HG03175 (cell line): ENCODE measurements around the gene GBF1.

Experiments
- ATAC-seq: cut with Tn5 transposase; IDR thresholded peaks from one replicate; pipeline ENCODE4 v1.9.1; 2021; ENCODE audit warnings: mild to moderate bottlenecking, moderate library complexity; ENCODE audit not compliant: unreplicated experiment

GBF1 gene

GRCh38 chr10:102405108-102405571 is 159.8 kb downstream of the GBF1 start:
- ATAC-seq, result no peak

GRCh38 chr10:102405632-102406031 is 160.3 kb downstream of the GBF1 start:
- no peak for ATAC-seq

- ATAC-seq, result no peak
These were observed 161.5 kb downstream of the GBF1 start for GRCh38 chr10:102406815-102407214.

DNA sequence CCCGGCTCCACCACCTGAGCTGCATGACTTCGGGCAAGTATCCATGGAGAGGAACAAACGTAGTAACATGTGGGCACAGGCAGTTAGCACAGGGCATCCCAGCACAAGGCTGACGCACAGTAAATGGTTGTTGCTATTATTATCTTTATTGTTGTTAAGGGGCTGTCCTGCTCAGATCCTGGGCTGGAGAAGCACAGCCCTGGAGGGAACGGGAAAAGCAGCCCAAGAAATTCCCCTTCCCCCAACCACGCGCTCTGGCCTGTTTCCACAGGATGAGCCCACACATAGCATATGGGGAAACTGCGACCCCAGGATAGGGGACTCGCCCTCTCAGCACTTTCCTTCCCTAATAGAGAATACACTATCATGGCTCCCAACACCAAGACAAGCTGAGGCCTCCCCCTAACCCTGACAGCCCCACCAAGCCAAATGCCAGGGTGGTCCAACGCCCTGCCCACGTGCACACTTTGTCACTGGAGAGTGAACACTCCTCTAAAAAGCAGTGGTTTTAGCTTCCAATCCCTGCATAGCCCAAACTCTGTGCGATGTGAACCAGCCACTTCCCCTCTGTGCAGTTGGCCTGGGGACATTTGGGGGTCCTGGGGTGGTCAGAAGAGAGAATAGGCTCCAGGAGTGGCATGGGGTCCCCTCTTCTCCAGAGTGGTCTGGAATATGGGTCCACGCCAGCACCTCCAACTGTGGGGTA is 162.2 kb downstream of the GBF1 start:
- ATAC-seq, result no peak

DNA sequence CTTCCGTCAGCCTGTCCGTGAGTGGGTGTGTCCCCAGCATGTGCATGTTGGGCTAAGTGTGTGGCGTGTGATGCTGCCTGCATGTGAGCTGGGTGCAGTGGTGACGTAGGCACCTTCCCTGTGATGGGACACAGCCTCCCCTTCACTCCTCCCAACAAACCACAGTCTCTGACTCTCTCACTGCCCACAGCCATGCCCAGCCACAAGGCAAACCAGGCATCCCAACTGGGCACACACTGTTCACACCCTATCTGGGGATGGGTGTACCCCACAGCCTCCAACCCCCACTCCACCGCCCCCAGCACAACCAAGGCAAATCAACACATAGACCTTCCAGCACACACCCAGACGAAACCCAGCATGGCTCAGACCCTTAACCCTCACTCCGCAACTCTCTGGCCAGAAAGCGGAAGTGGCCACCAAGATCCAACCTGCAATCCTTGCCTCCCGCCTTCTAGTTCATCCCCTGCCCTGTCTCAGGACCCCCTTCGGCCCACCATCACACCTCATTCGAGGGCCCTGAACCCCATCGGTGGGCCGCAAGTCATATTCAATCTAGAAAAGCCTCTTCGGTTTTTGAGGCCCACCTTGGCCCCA is 162.9 kb downstream of the GBF1 start:
- no peak for ATAC-seq

DNA sequence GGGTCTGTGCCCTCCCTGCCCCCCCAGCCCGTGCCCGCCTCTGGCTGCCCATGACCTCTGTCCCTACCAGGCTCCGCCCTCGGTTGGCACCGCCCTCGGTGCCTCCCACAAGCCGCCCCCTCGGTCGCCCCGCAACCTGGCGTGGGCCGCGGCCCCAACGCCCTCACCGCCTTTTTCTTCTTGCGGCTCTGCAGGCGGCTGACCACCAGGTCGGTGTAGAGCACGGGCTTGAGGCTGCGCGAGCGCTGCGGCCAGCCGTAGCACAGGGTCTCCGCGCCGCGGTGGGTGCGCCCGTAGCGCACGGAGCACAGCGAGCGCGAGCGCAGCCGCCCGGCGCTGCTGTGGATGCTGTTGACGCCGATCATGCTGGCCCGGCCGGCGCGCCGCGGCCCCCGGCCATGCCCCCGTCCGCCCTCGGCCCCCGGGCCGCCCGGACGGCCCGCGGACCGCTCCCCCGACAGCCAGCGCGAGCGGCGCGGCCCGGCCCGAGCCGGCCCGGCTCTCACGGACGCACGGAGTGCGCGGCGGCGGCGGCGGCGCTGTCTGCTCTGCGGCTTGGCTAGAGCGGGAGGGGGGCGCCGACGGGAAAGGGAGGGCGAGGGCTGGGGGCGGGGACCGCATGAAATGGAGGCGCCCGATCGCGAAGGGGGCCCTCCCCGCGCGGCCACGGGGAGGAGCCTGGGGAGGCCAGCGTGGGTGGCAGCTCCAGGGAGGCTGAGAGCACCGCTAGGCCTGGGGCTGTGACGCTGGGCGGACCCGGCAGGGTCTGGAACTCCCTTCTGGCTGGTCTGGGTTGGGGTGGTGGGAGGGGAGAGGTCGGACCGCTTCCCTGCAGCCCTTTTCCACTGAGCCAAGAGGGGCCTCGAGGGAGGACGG is 163.6 kb downstream of the GBF1 start:
- ATAC-seq, result no peak

GRCh38 chr10:102409604-102410428 is 164.5 kb downstream of the GBF1 start:
- no peak for ATAC-seq

DNA sequence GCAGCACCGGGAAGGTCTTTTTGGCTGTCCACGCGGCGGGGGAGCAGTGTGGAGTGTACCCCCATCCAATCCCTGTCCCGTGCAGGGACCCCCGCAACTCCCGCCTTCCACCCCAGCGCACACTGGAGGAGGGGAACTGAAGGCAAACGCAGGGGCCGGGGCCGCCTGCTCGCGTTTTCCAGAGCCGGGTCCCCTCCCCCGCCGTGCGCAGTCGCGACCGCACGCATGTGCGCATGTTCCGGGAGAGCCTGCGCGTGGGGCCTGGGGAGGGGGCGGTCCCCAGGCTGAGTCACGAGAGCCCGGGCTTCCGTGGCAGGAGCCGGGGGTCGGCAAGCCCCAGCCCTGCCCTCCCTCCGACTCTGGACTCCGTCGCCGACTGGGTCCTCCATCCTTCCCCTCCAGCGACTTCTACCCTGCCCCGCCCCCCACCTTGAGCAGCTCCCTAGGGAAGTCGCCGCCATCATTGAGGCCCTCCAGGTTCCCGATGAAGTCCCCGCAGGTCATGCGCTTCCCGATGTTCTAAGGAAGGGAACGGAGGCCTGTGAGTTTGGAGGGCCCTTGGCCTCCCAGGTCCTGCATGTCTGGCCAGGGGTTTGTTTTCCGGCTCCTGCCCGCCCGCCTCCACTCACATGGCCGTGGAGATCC is 165.2 kb downstream of the GBF1 start:
- ATAC-seq, result no peak

- no peak for ATAC-seq
These were observed 166.3 kb downstream of the GBF1 start for GRCh38 chr10:102411341-102412255.

- ATAC-seq, result no peak
These were observed 167.0 kb downstream of the GBF1 start for GRCh38 chr10:102412293-102412692.

- no peak for ATAC-seq
These were observed 167.8 kb downstream of the GBF1 start for GRCh38 chr10:102413053-102413705.

DNA sequence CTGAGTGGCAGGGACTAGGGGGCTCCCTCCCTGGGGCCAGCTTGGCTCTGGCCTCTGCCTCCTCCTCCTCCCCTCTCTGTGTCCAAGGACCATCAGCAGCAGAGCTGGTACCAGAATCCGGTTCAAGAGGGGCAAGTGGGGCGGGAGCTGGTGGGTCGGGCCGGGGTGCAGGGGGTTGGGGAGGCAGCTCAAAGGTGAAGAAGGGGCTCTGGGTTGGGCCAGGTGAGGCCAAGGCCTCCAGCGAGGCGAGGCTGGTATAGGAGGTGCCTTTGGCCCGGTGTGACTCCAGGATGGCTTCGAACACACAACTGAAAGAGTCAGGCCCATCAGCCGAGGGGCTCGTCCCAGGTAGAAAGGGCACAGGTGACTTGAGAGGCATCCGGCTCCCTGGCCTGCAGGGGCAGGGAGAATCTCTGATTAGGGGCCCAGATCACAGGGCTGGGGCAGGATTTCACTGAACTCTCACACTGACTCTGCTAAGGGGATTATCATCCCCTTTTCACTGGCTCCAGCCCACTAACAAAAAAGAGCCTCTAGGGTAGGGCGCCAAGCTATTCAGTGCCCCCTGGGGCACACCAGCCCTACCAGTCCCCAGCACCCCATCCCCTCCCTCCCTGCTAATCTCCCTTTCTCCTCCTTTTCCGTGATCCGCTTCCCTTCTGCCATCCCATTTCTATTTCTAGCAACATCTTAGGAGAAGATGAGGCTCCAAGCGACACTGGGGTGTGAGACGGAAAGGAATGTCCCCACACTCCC is 168.7 kb downstream of the GBF1 start:
- no peak for ATAC-seq

GRCh38 chr10:102414749-102415148 is 169.4 kb downstream of the GBF1 start:
- ATAC-seq, result no peak

GRCh38 chr10:102416283-102416682 is 171.0 kb downstream of the GBF1 start:
- no peak for ATAC-seq

GRCh38 chr10:102416695-102417094 is 171.4 kb downstream of the GBF1 start:
- ATAC-seq, result no peak

DNA sequence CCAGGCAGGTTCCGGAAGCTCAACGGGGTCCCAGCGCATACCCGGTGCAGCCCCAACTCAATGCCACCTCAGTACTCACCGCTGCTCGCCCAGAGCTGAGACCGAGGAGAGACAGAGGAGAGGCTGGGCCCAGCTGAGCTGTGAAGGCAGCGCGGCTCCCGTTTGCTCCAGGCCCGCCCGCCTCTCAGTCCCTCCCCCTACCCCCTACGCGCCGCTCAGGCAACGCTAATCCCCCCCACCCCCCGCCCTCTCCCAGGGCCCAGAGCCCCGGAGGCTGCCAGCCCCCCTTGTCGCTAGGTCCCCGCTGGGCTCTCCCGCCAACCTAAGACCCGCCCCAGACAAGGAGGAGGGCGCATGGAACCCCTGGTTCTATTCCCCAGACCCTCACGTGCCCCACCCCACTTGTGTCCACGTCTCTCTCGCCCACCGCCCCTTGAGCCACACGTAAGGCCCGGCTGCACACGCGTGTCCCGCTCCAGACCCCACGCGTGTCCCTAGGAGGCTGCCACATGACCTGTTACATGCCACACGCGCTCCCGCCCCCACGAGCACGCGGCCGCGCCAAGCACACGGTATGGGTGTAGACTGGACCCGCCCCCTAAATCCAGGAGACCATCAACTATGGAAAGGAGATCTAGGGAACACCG is 173.4 kb downstream of the GBF1 start, which contains the start of gene PSD:
Gene PSD, minus strand, starts transcription at position 164 of the 647 bp plus-strand sequence. CDS start 1,747 bp downstream, outside the sequence.
- no peak for ATAC-seq
